ENCODE measurements around the gene FGD5.

DNA sequence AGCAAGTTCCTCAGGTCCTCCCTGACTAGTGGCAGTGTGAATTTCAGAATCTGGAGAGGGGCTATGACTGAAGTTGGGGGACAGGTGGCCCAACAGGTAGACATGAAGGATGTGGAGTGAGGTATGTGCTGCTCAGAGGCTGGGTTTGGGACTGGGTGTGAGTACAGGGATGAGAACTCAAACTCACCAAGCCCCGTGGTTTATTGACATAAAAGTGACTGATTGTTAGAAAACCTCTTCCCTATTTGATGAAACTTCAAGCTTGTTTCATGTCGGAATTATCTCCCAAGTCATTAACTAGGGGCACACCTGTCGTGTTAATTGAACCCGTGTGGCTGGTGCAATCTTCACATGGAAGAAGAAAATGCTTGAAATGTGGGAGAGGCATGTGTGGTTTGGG, 27.1 kb downstream of the FGD5 start:
- TF ChIP-seq CTCF (IDR thresholded peaks at IDR 0.05; ENCODE audit: low read length) = no peak
- no peak for TF ChIP-seq EZH2 (IDR thresholded peaks at IDR 0.05; ENCODE audit: borderline replicate concordance, low read length)
